GM12864 (cell line): ENCODE measurements around the gene KRT33A.
"Not testable (repeated sequence)": the region's sequence is repeated elsewhere in the genome, so short reads cannot be mapped to it uniquely, and the experiment has no call there.

ENCODE experiments used
- DNase-seq: peaks from one replicate; pipeline ENCODE4 v3.0.0-alpha.2; 2011; ENCODE audit warnings: low read depth
- H3K4me3 ChIP-seq: 2 replicates; pipeline ENCODE4 v1.5.1; 2011; ENCODE audit warnings: mild to moderate bottlenecking, low read depth, low read length, control low read depth
- CTCF ChIP-seq: IDR thresholded peaks from 2 replicates; pipeline ENCODE4 v1.5.1; 2011; ENCODE audit warnings: low read depth, mild to moderate bottlenecking, moderate library complexity, low read length, control low read depth, inconsistent platforms; ENCODE audit errors: missing control alignments

Gene KRT33A

GRCh38 chr17:41392278-41392677, 41.6 kb upstream of the KRT33A start:
- no peak for DNase-seq
- TF ChIP-seq CTCF: no peak
- no peak overlapping the region for H3K4me3 ChIP-seq

- no peak overlapping the region for H3K4me3 ChIP-seq
- no peak for TF ChIP-seq CTCF
- DNase-seq: no peak
Observed at GRCh38 chr17:41391535-41391934, 40.9 kb upstream of the KRT33A start.

- no peak for DNase-seq
- no peak overlapping the region for H3K4me3 ChIP-seq
- TF ChIP-seq CTCF: no peak
Observed at GRCh38 chr17:41390411-41390938, 39.8 kb upstream of the KRT33A start.

GRCh38 chr17:41387670-41388069, 37.0 kb upstream of the KRT33A start:
- no peak for DNase-seq
- H3K4me3 ChIP-seq: no peak overlapping the region
- no peak for TF ChIP-seq CTCF

- no peak overlapping the region for H3K4me3 ChIP-seq
- TF ChIP-seq CTCF: no peak
- DNase-seq: no peak
Observed at GRCh38 chr17:41386227-41386626, 35.6 kb upstream of the KRT33A start.

- no peak overlapping the region for H3K4me3 ChIP-seq
- no peak for TF ChIP-seq CTCF
- DNase-seq: no peak
Observed at GRCh38 chr17:41383690-41384089, 33.1 kb upstream of the KRT33A start.

- DNase-seq: no peak
- no peak for TF ChIP-seq CTCF
- no peak overlapping the region for H3K4me3 ChIP-seq
Observed at GRCh38 chr17:41382394-41382793, 31.8 kb upstream of the KRT33A start.

GRCh38 chr17:41381943-41382342, 31.3 kb upstream of the KRT33A start, which contains the start of gene KRT34:
TSS of gene KRT34 (minus strand) at chr17:41382306. CDS start at chr17:41382246, 60 bp downstream.
- DNase-seq, H3K4me3 ChIP-seq: not testable (repeated sequence)

GRCh38 chr17:41380091-41380490, 29.5 kb upstream of the KRT33A start:
- DNase-seq: not testable (repeated sequence)

More at GRCh38 chr17:41380091-41380490, 29.5 kb upstream of the KRT33A start:
- H3K4me3 ChIP-seq: not testable (repeated sequence)
